Measurements from ENCODE around the gene THBS2.
"Not testable (repeated sequence)": the region's sequence is repeated elsewhere in the genome, so short reads cannot be mapped to it uniquely, and the experiment has no call there.

THBS2 gene

DNA sequence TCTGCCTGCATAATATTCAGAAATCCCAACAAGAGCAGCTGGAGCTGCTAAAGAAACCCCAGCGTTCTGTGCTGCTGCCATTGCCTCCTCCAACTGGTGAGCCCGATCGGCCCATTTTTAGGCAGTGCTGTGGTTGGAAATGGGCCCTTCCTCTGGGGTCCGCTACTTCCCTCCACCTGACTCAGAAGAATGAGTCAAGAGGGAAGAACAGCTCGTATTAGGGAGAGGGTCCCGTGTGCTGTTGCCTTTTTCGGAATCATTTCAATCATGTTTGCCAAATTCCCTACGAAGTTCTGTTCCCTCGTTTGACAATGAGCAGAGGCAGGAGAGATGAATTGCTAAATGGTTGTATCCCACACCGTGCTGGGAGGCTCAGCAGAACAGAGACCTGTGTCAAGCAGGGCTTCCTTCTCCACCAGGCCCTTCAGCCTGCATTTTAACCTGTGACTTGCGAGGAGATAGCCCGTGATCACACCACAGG lies 38.4 kb downstream of the THBS2 start:
- Histone ChIP-seq H3K4me3 (replicated peaks; ENCODE audit: insufficient read depth, low read length) (no peak overlapping the region), H3K27ac (replicated peaks) (peak overlapping the region; percentile 33), H3K27me3 (ENCODE audit: insufficient read depth, poor library complexity, severe bottlenecking) (no peaks in the 10 kb centered on the region)
- TF ChIP-seq, protein P1, sequence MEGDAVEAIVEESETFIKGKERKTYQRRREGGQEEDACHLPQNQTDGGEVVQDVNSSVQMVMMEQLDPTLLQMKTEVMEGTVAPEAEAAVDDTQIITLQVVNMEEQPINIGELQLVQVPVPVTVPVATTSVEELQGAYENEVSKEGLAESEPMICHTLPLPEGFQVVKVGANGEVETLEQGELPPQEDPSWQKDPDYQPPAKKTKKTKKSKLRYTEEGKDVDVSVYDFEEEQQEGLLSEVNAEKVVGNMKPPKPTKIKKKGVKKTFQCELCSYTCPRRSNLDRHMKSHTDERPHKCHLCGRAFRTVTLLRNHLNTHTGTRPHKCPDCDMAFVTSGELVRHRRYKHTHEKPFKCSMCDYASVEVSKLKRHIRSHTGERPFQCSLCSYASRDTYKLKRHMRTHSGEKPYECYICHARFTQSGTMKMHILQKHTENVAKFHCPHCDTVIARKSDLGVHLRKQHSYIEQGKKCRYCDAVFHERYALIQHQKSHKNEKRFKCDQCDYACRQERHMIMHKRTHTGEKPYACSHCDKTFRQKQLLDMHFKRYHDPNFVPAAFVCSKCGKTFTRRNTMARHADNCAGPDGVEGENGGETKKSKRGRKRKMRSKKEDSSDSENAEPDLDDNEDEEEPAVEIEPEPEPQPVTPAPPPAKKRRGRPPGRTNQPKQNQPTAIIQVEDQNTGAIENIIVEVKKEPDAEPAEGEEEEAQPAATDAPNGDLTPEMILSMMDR (IDR thresholded peaks at IDR 0.05; ENCODE audit: insufficient read depth, low read length): no peak
- TF ChIP-seq, protein P2, sequence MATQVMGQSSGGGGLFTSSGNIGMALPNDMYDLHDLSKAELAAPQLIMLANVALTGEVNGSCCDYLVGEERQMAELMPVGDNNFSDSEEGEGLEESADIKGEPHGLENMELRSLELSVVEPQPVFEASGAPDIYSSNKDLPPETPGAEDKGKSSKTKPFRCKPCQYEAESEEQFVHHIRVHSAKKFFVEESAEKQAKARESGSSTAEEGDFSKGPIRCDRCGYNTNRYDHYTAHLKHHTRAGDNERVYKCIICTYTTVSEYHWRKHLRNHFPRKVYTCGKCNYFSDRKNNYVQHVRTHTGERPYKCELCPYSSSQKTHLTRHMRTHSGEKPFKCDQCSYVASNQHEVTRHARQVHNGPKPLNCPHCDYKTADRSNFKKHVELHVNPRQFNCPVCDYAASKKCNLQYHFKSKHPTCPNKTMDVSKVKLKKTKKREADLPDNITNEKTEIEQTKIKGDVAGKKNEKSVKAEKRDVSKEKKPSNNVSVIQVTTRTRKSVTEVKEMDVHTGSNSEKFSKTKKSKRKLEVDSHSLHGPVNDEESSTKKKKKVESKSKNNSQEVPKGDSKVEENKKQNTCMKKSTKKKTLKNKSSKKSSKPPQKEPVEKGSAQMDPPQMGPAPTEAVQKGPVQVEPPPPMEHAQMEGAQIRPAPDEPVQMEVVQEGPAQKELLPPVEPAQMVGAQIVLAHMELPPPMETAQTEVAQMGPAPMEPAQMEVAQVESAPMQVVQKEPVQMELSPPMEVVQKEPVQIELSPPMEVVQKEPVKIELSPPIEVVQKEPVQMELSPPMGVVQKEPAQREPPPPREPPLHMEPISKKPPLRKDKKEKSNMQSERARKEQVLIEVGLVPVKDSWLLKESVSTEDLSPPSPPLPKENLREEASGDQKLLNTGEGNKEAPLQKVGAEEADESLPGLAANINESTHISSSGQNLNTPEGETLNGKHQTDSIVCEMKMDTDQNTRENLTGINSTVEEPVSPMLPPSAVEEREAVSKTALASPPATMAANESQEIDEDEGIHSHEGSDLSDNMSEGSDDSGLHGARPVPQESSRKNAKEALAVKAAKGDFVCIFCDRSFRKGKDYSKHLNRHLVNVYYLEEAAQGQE (IDR thresholded peaks at IDR 0.05; ENCODE audit: insufficient replicate concordance, low read depth): no peak
- TF ChIP-seq GABPA (IDR thresholded peaks at IDR 0.05; ENCODE audit: low read depth) (no peak), SPI1 (IDR thresholded peaks at IDR 0.05; ENCODE audit: borderline replicate concordance, low read depth) (no peak), POLR2AphosphoS5 (IDR thresholded peaks at IDR 0.05; ENCODE audit: low read depth) (no peak)
- DNase-seq (ENCODE audit: low read depth in 1 of 2, low spot score in 1 of 2): no peak

DNA sequence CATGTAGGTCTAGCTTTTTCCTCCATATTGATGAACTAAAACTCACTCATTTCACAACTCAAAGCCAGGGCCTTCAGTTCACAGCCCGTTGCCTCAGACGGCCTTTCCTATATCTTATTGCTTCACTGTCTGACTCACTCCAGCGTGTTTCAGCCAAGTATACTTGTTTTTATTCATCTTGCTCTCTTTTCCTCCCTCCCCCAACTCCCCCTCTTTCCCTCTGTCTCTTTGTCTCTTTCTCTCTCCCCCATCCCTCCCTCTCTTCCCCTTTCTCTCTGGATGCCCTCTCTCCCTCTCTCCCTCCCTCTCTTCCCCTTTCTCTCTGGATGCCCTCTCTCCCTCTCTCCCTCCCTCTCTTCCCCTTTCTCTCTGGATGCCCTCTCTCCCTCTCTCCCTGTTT lies 38.9 kb downstream of the THBS2 start:
- not testable (repeated sequence) for H3K27me3 ChIP-seq (ENCODE audit: insufficient read depth, poor library complexity, severe bottlenecking); H3K4me3 ChIP-seq (replicated peaks; ENCODE audit: insufficient read depth, low read length)
- TF ChIP-seq SPI1 (IDR thresholded peaks at IDR 0.05; ENCODE audit: borderline replicate concordance, low read depth): peak; percentile 51; the same call in 1 of the 2 replicates
- peak overlapping the region; percentile 75 for H3K27ac ChIP-seq (replicated peaks)
- DNase-seq (ENCODE audit: low read depth in 1 of 2, low spot score in 1 of 2): peak; percentile 81 to 85

- Histone ChIP-seq H3K27me3 (ENCODE audit: insufficient read depth, poor library complexity, severe bottlenecking) (no peaks in the 10 kb centered on the region), H3K27ac (replicated peaks) (peak overlapping the region; percentile 75), H3K4me3 (replicated peaks; ENCODE audit: insufficient read depth, low read length) (peak overlapping the region; percentile 35; the same call in 1 of the 2 replicates)
- no peak for TF ChIP-seq GABPA (IDR thresholded peaks at IDR 0.05; ENCODE audit: low read depth)
- DNase-seq (ENCODE audit: low read depth in 1 of 2, low spot score in 1 of 2): no peak
Measured at GRCh38 chr6:169213814-169214520, 39.7 kb downstream of the THBS2 start.

DNA sequence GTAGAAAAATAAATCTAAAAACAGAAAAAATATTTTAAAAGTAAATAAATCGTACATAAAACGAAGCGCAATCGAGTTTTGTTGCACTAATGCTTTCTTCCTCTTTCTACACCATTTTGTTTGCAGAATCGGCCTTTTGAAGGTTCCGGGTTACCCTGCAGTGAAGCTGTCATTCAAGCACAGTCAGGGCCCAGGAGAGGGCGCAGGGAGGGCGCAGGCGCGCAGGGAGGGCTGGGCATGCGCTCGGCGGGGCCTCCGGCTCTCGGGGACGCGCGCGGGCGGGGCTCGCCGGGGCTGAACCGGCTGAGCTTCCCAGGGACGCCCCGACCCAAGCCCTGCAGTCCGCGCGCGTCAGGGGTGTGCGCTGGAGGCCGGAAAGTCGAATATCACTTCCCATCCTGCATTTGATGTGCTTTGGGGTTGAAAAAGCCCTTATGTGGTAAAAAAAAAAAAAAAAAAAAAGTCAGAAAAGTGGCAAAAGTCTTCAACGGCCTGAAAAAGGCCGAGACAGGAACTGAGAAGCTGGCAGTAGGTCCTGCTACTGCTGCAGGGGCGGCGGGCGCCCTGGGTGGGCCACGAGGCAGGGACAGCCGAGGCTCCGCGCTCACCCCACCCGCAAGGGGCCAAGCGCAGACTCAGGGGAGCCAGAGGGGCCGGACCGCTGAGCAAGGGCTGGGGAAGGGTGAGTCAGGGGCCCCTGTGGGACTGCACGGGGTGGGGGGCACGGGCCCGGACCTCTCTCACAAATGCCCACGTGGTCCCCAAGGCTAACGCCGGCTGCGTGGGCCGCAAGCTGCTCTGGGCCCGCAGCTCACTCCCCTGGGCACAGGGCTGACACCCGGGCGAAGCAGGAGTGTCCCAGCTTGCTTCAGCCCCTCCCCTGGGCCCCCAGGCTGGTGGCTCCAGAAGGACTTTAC lies 40.5 kb downstream of the THBS2 start:
- peak; percentile 86 to 96 for DNase-seq (ENCODE audit: low read depth in 1 of 2, low spot score in 1 of 2)
- H3K27ac ChIP-seq (replicated peaks): peak overlapping the region; percentile 75
- H3K4me3 ChIP-seq (replicated peaks; ENCODE audit: insufficient read depth, low read length): peak overlapping the region; percentile 35
- TF ChIP-seq SPI1 (IDR thresholded peaks at IDR 0.05; ENCODE audit: borderline replicate concordance, low read depth): no peak
- peak; percentile 54; the same call in 1 of the 2 replicates for TF ChIP-seq POLR2AphosphoS5 (IDR thresholded peaks at IDR 0.05; ENCODE audit: low read depth)
- TF ChIP-seq GABPA (IDR thresholded peaks at IDR 0.05; ENCODE audit: low read depth): no peak
- TF ChIP-seq, protein P1 (IDR thresholded peaks at IDR 0.05; ENCODE audit: insufficient read depth, low read length): peak; percentile 7
- TF ChIP-seq, protein P2 (IDR thresholded peaks at IDR 0.05; ENCODE audit: insufficient replicate concordance, low read depth): no peak
- no peaks in the 10 kb centered on the region for H3K27me3 ChIP-seq (ENCODE audit: insufficient read depth, poor library complexity, severe bottlenecking)

All from HL-60 (cell line).